Keratinocyte (primary cell): ENCODE measurements around the gene RBSN. TPM values are rescaled to one million over a fixed set of nuclear protein-coding genes. Genes with fewer than 3 reads are reported as not detected.

Experiments
- DNase-seq: peaks from one replicate; pipeline ENCODE4 v3.0.0-alpha.2; 2011; ENCODE audit warnings: low read depth, missing footprints, low spot score
- FAIRE-seq: peaks from 2 replicates; lab custom pipeline; 2011; peaks lifted over from hg19 to GRCh38; lab: Jason Lieb, UNC
- H2AFZ ChIP-seq: 2 replicates; pipeline ENCODE4 v1.6.0; 2012; ENCODE audit warnings: low read length, control low read depth, inconsistent platforms; ENCODE audit not compliant: control insufficient read depth
- H3K27ac ChIP-seq: 2 replicates; pipeline ENCODE4 v1.5.1; 2011; ENCODE audit warnings: low read length; ENCODE audit not compliant: control insufficient read depth, insufficient read depth
- H3K27me3 ChIP-seq: 3 replicates; pipeline ENCODE4 v1.6.0; 2011; ENCODE audit warnings: low read length; ENCODE audit not compliant: control insufficient read depth, insufficient read depth; ENCODE audit errors: extremely low read depth
- H3K36me3 ChIP-seq, 2 experiments: 2 replicates in 1 of 2; 3 replicates in 1 of 2; pipeline ENCODE4 v1.5.1; 2011; ENCODE audit warnings: low read length in 2 of 2, mild to moderate bottlenecking in 1 of 2; ENCODE audit not compliant: control insufficient read depth in 2 of 2, insufficient read depth in 2 of 2; ENCODE audit errors: extremely low read depth in 1 of 2
- H3K4me1 ChIP-seq: 3 replicates; pipeline ENCODE4 v1.5.1; 2011; ENCODE audit warnings: low read length; ENCODE audit not compliant: control insufficient read depth, insufficient read depth; ENCODE audit errors: extremely low read depth
- H3K4me2 ChIP-seq: 3 replicates; pipeline ENCODE4 v1.6.0; 2011; ENCODE audit warnings: low read depth, low read length; ENCODE audit not compliant: control insufficient read depth, insufficient read depth; ENCODE audit errors: extremely low read depth
- H3K4me3 ChIP-seq, 3 experiments: fragments of 200-600 bp in 1 of 3; sonication (generic) in 1 of 3; 2 replicates in 2 of 3; 3 replicates in 1 of 3; pipeline ENCODE4 v1.5.1; 2011 to 2016; ENCODE audit warnings: low read length in 3 of 3, mild to moderate bottlenecking in 3 of 3, control low read depth in 2 of 3, inconsistent platforms in 1 of 3, low read depth in 1 of 3, mixed read lengths in 1 of 3, mixed run types in 1 of 3, moderate library complexity in 1 of 3; ENCODE audit not compliant: control insufficient read depth in 2 of 3, insufficient read depth in 2 of 3; ENCODE audit errors: extremely low read depth in 1 of 3
- H3K79me2 ChIP-seq: 2 replicates; pipeline ENCODE4 v1.6.0; 2012; ENCODE audit warnings: low read length; ENCODE audit not compliant: control insufficient read depth, insufficient read depth
- H3K9ac ChIP-seq: 3 replicates; pipeline ENCODE4 v1.6.0; 2011; ENCODE audit warnings: low read length; ENCODE audit not compliant: control insufficient read depth, insufficient read depth; ENCODE audit errors: extremely low read depth
- H3K9me1 ChIP-seq: 3 replicates; pipeline ENCODE4 v1.6.0; 2011; ENCODE audit warnings: low read length; ENCODE audit not compliant: control insufficient read depth, insufficient read depth; ENCODE audit errors: extremely low read depth
- H3K9me3 ChIP-seq: 2 replicates; pipeline ENCODE4 v1.5.1; 2012; ENCODE audit warnings: low read depth, low read length; ENCODE audit not compliant: control insufficient read depth
- H4K20me1 ChIP-seq: 3 replicates; pipeline ENCODE4 v1.6.0; 2011; ENCODE audit warnings: low read length; ENCODE audit not compliant: control insufficient read depth, insufficient read depth; ENCODE audit errors: extremely low read depth
- CTCF ChIP-seq, 3 experiments: IDR thresholded peaks in 1 of 3; conservative IDR thresholded peaks in 1 of 3; optimal IDR thresholded peaks in 1 of 3; 2 replicates in 2 of 3; 3 replicates in 1 of 3; pipeline versions ENCODE3 to v1.5.1; 2011; ENCODE audit warnings: low read length in 3 of 3, mild to moderate bottlenecking in 3 of 3, moderate library complexity in 2 of 3, control low read depth in 1 of 3, inconsistent platforms in 1 of 3; ENCODE audit not compliant: insufficient read depth in 2 of 3; ENCODE audit errors: extremely low read depth in 1 of 3
- EZH2 ChIP-seq: IDR thresholded peaks from one replicate; pipeline ENCODE4 v1.6.1; 2012; ENCODE audit warnings: inconsistent platforms, mild to moderate bottlenecking, low read length, moderate library complexity
- dilution Hi-C: fragments of 300-500 bp; cut with MboI; formaldehyde crosslinking; loops from one replicate; pipeline ENCODE4 v1.7.0; 2020; ENCODE audit warnings: low sequenced_read_pairs; ENCODE audit not compliant: extremely low pct_ligation_motif_present
- polyA plus RNA-seq, 5 experiments: library from polyadenylated mRNA; depleted of rRNA in 3 of 5; stranded (reverse) in 3 of 5; stranded (forward) in 1 of 5; unstranded in 1 of 5; fragments of >200 nt; gene quantifications; 1 replicate in 1 of 5; 2 replicates in 3 of 5; 3 replicates in 1 of 5; pipeline versions ENCODE4 v1.2.1 to v1.2.3, GENCODE V29; 2011 to 2012; ENCODE audit warnings: missing spikeins in 2 of 5, low read depth in 1 of 5, low replicate concordance in 1 of 5

The RBSN gene
- polyA plus RNA-seq, 1 donor (not counting 4 experiments of a cell fraction or from before 2014, with no cell fraction given): 8.4 TPM

- H3K27ac ChIP-seq: no peak overlapping the region
- TF ChIP-seq CTCF (optimal IDR thresholded peaks at IDR 0.05 in 1 of 3, IDR thresholded peaks at IDR 0.05 in 1 of 3, conservative IDR thresholded peaks at IDR 0.05 in 1 of 3; ENCODE audit: extremely low read depth in 1 of 3, insufficient read depth in 2 of 3, low read length in 3 of 3) (no peak), EZH2 (no peak)
- no peak overlapping the region for H3K4me3 ChIP-seq
- dilution Hi-C loops: no loop called here
- no peak for FAIRE-seq
- no peak for DNase-seq
- no peaks in the 10 kb centered on the region for H3K4me1 ChIP-seq
- no peaks in the 10 kb centered on the region for H3K27me3 ChIP-seq
- H3K9me1 ChIP-seq: no peaks in the 10 kb centered on the region
- H4K20me1 ChIP-seq: no peaks in the 10 kb centered on the region
- H3K9me3 ChIP-seq: no peaks in the 10 kb centered on the region
- H3K9ac ChIP-seq: no peak overlapping the region
- no peak overlapping the region for H3K4me2 ChIP-seq
- peaks cover 32 to 50% of the 10 kb centered on the region in 2 experiments for H3K36me3 ChIP-seq
- H2AFZ ChIP-seq: no peak overlapping the region
- H3K79me2 ChIP-seq: peaks cover 2% of the 10 kb centered on the region
Observed at GRCh38 chr3:15044326-15044725, 54.6 kb downstream of the RBSN start.

GRCh38 chr3:15043408-15044171 is 55.4 kb downstream of the RBSN start:
- FAIRE-seq: no peak
- Histone ChIP-seq H3K4me2 (no peak overlapping the region), H3K36me3 (peaks cover 30 to 43% of the 10 kb centered on the region in 2 experiments)

More at GRCh38 chr3:15043408-15044171, 55.4 kb downstream of the RBSN start:
- dilution Hi-C loops: no loop called here
- DNase-seq: no peak
- Histone ChIP-seq H3K9me3 (no peaks in the 10 kb centered on the region), H4K20me1 (no peaks in the 10 kb centered on the region), H3K27me3 (no peaks in the 10 kb centered on the region), H3K27ac (no peak overlapping the region), H3K9ac (no peak overlapping the region), H3K4me3 (no peak overlapping the region), H2AFZ (no peak overlapping the region), H3K9me1 (no peaks in the 10 kb centered on the region), H3K4me1 (no peaks in the 10 kb centered on the region), H3K79me2 (no peaks in the 10 kb centered on the region)
- TF ChIP-seq EZH2 (no peak), CTCF (optimal IDR thresholded peaks at IDR 0.05 in 1 of 3, IDR thresholded peaks at IDR 0.05 in 1 of 3, conservative IDR thresholded peaks at IDR 0.05 in 1 of 3; ENCODE audit: extremely low read depth in 1 of 3, insufficient read depth in 2 of 3, low read length in 3 of 3) (no peak)
